H9 (cell line): Measurements from ENCODE around the gene KRTAP4-8. TPM values are rescaled to one million over a fixed set of nuclear protein-coding genes. Genes with fewer than 3 reads are reported as not detected.
"Not testable (repeated sequence)": the region's sequence is repeated elsewhere in the genome, so short reads cannot be mapped to it uniquely, and the experiment has no call there.

ENCODE experiments used
- DNase-seq: peaks from one replicate; pipeline ENCODE4 v3.0.0-alpha.2; 2017
- H2AFZ ChIP-seq: one replicate; pipeline ENCODE4 v1.6.1; 2013; ENCODE audit warnings: mild to moderate bottlenecking, low read length, control low read depth, moderate library complexity
- H2AK5ac ChIP-seq: 2 replicates; pipeline ENCODE4 v1.6.1; 2013; ENCODE audit warnings: low read length, control low read depth, mixed read lengths; ENCODE audit not compliant: insufficient read length
- H2BK120ac ChIP-seq: one replicate; pipeline ENCODE4 v1.6.1; 2013; ENCODE audit warnings: low read depth, mild to moderate bottlenecking, low read length, control low read depth, inconsistent platforms; ENCODE audit not compliant: poor library complexity, severe bottlenecking
- H2BK12ac ChIP-seq: 2 replicates; pipeline ENCODE4 v1.6.1; 2013; ENCODE audit warnings: low read length, control low read depth, mixed read lengths, low read depth; ENCODE audit not compliant: insufficient read length
- H2BK15ac ChIP-seq: 2 replicates; pipeline ENCODE4 v1.6.1; 2013; ENCODE audit warnings: low read depth, low read length, control low read depth
- H2BK20ac ChIP-seq: one replicate; pipeline ENCODE4 v1.6.1; 2013; ENCODE audit warnings: low read depth, mild to moderate bottlenecking, low read length, control low read depth, inconsistent platforms; ENCODE audit not compliant: poor library complexity, severe bottlenecking
- H2BK5ac ChIP-seq: 2 replicates; pipeline ENCODE4 v1.6.1; 2013; ENCODE audit warnings: low read length, control low read depth, mixed read lengths; ENCODE audit not compliant: insufficient read length
- H3K14ac ChIP-seq: 2 replicates; pipeline ENCODE4 v1.6.1; 2013; ENCODE audit warnings: low read length, control low read depth; ENCODE audit not compliant: insufficient read depth
- H3K18ac ChIP-seq: 2 replicates; pipeline ENCODE4 v1.6.1; 2013; ENCODE audit warnings: low read depth, mild to moderate bottlenecking, mixed read lengths, low read length, control low read depth; ENCODE audit not compliant: insufficient read length
- H3K23ac ChIP-seq: 2 replicates; pipeline ENCODE4 v1.6.1; 2013; ENCODE audit warnings: low read length, control low read depth, mixed read lengths, low read depth; ENCODE audit not compliant: insufficient read length
- H3K23me2 ChIP-seq: 2 replicates; pipeline ENCODE4 v1.6.1; 2013; ENCODE audit warnings: low read depth, mild to moderate bottlenecking, mixed read lengths, low read length, control low read depth; ENCODE audit not compliant: insufficient read length, poor library complexity, severe bottlenecking
- H3K27ac ChIP-seq: 2 replicates; pipeline ENCODE4 v1.5.1; 2013; ENCODE audit warnings: low read length, control low read depth, mixed read lengths, low read depth; ENCODE audit not compliant: insufficient read length
- H3K27me3 ChIP-seq: 2 replicates; pipeline ENCODE4 v1.6.1; 2013; ENCODE audit warnings: low read length, control low read depth, inconsistent platforms; ENCODE audit not compliant: insufficient read depth
- H3K4ac ChIP-seq: 2 replicates; pipeline ENCODE4 v1.6.1; 2013; ENCODE audit warnings: low read depth, mild to moderate bottlenecking, control low read depth, inconsistent platforms, low read length, moderate library complexity
- H3K4me1 ChIP-seq: 2 replicates; pipeline ENCODE4 v1.6.1; 2013; ENCODE audit warnings: low read length, control low read depth, inconsistent platforms; ENCODE audit not compliant: insufficient read depth
- H3K4me2 ChIP-seq: 2 replicates; pipeline ENCODE4 v1.6.1; 2013; ENCODE audit warnings: low read length, control low read depth, mixed read lengths; ENCODE audit not compliant: insufficient read length, insufficient read depth
- H3K56ac ChIP-seq: 2 replicates; pipeline ENCODE4 v1.6.1; 2013; ENCODE audit warnings: low read depth, mild to moderate bottlenecking, mixed read lengths, low read length, control low read depth; ENCODE audit not compliant: insufficient read length
- H3K79me1 ChIP-seq: 2 replicates; pipeline ENCODE4 v1.6.1; 2013; ENCODE audit warnings: low read depth, mild to moderate bottlenecking, moderate library complexity, low read length, control low read depth, inconsistent platforms; ENCODE audit not compliant: insufficient read depth, poor library complexity, severe bottlenecking
- H3K79me2 ChIP-seq: 2 replicates; pipeline ENCODE4 v1.6.1; 2013; ENCODE audit warnings: low read length, control low read depth, inconsistent platforms; ENCODE audit not compliant: insufficient read depth
- H3K9ac ChIP-seq: 2 replicates; pipeline ENCODE4 v1.6.1; 2013; ENCODE audit warnings: low read length, control low read depth, mixed read lengths; ENCODE audit not compliant: insufficient read length; ENCODE audit errors: extremely low read depth
- H3K9me3 ChIP-seq: one replicate; pipeline ENCODE4 v1.6.1; 2013; ENCODE audit warnings: low read depth, low read length, inconsistent platforms; ENCODE audit not compliant: control insufficient read depth
- H3T11ph ChIP-seq: one replicate; pipeline ENCODE4 v1.6.1; 2013; ENCODE audit warnings: mild to moderate bottlenecking, low read length, control low read depth, inconsistent platforms
- H4K20me1 ChIP-seq: one replicate; pipeline ENCODE4 v1.6.1; 2013; ENCODE audit not compliant: control insufficient read depth, insufficient read length, insufficient read depth
- H4K5ac ChIP-seq: 2 replicates; pipeline ENCODE4 v1.6.1; 2013; ENCODE audit warnings: low read depth, mild to moderate bottlenecking, mixed read lengths, low read length, control low read depth; ENCODE audit not compliant: insufficient read length
- H4K8ac ChIP-seq: replicated peaks from 2 replicates; pipeline ENCODE4 v1.6.1; 2013; ENCODE audit warnings: low read length, control low read depth, mixed read lengths, low read depth; ENCODE audit not compliant: insufficient read length
- H4K91ac ChIP-seq: 2 replicates; pipeline ENCODE4 v1.6.1; 2013; ENCODE audit warnings: low read depth, mild to moderate bottlenecking, moderate library complexity, mixed read lengths, low read length, control low read depth; ENCODE audit not compliant: insufficient read length
- H3K27ac Mint-ChIP-seq, 3 experiments: 2 replicates in 2 of 3; 3 replicates in 1 of 3; pipeline ENCODE4 v1.8.0; 2020 to 2021; ENCODE audit warnings: mixed read lengths in 3 of 3, mild to moderate bottlenecking in 1 of 3, moderate library complexity in 1 of 3
- H3K27me3 Mint-ChIP-seq: 2 replicates; pipeline ENCODE4 v1.8.0; 2021; ENCODE audit warnings: low read depth, mild to moderate bottlenecking, moderate library complexity, mixed read lengths
- H3K36me3 Mint-ChIP-seq, 3 experiments: 2 replicates in 2 of 3; 3 replicates in 1 of 3; pipeline ENCODE4 v1.8.0; 2020 to 2021; ENCODE audit warnings: low read depth in 3 of 3, mixed read lengths in 3 of 3; ENCODE audit not compliant: insufficient read depth in 1 of 3
- H3K4me1 Mint-ChIP-seq, 2 experiments: 2 replicates each; pipeline ENCODE4 v1.8.0; 2020; ENCODE audit warnings: mixed read lengths in 2 of 2
- H3K4me3 Mint-ChIP-seq, 2 experiments: 2 replicates in 1 of 2; 3 replicates in 1 of 2; pipeline ENCODE4 v1.8.0; 2020 to 2021; ENCODE audit warnings: mild to moderate bottlenecking in 2 of 2, mixed read lengths in 2 of 2, moderate library complexity in 1 of 2
- H3K9me3 Mint-ChIP-seq, 2 experiments: 2 replicates in 1 of 2; 3 replicates in 1 of 2; pipeline ENCODE4 v1.8.0; 2020; ENCODE audit warnings: mild to moderate bottlenecking in 2 of 2, mixed read lengths in 2 of 2, moderate library complexity in 1 of 2
- WGBS: extraction: QIAGEN DNeasy Blood & Tissue Kit; methylation state at CpG from one replicate; pipeline ENCODE4 v1.1.7; 2013; ENCODE audit warnings: missing lambda C conversion rate, low lambda C conversion rate, mixed read lengths; ENCODE audit not compliant: insufficient read length; ENCODE audit errors: extremely low coverage; 5-methylcytosine and 5-hydroxymethylcytosine counted together
- total RNA-seq: library from RNA; stranded (reverse); gene quantifications from 2 replicates; pipeline ENCODE4 v1.2.1, GENCODE V29; 2021
- TF ChIP-seq, protein P1 (sequence below): fragments of 200-600 bp; sonication (generic); conservative IDR thresholded peaks from 3 replicates; pipeline ENCODE4 v1.8.0; 2021; ENCODE audit warnings: antibody characterized with exemption, mild to moderate bottlenecking

Gene KRTAP4-8
- total RNA-seq, 1 experiment from 2014 or later = not detected

DNA sequence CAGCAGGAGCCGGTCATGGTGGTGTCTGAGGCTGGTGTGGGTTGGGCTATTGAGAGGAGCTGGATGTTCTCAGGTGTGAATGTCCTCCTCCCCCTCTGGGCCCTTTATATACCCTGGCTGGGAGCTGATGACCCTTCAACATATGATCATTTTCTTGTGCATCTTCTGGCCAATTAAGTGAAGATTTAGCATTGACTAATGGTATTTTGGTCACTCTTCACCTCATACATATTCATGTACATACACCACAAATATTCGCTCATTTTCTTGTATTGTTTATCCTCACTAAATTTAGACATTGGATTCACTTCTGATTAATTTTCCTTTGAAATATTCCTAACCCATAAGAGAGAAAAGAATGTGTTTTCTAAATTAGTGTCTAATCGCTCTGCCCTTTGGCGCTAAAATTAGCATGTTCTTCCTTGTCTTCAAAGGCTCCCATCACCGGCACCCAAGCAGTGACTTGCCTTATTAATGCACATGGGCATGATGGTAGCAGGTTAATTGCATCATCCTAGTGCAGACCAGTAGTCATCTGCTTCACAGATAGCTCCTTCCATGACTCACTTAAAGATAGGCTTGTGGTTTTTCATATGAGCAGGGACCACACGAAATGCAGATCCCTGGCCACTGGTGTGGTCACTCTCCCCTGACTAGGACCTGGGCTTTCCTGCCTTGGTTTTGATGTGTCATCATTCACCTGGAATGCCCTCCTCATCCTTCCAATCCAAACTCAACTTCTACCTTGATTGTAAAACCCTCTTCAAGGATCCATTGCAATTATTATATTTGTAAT, 31.9 kb downstream of the KRTAP4-8 start, which contains the start of gene KRTAP2-4:
TSS of gene KRTAP2-4 (minus strand) at position 51 of the 796 bp plus-strand sequence. CDS start at position 17, 34 bp downstream.
- no peak within 1 kb of the TSS for H3K4me2 ChIP-seq
- no peak within 1 kb of the TSS for H2AK5ac ChIP-seq

DNA sequence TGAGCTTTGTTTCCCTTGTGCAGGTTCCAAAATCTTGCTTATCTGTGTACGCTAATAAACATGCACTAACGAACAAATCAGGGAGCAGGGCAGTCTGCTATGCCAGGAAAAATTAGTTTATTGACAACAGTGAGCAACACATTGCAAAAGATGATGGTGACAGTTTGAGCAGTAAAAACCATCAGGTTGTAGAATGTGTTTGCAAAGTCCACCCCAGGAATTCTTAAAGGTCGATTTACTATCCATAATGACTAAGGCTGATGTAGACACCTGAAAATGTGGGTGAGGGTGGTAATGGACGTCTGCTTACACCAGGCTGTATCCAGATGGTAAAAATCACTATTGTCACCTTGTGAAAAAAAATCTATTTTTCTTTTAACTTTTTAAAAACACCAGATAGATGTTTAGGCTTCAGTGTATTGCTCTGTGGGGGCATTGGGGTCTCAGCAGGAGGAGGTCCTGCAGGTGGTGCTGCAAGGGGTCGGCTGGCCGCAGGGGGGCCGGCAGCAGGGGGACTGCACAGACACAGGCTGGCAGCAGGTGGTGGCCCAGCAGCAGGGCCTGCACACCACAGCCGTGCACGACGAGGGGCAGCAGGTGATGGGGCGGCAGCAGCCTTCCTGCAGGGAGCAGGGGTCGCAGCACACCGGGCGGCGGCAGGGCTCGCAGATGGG, 32.8 kb downstream of the KRTAP4-8 start:
- not testable (repeated sequence) for H2BK12ac ChIP-seq, H3K4ac ChIP-seq, H3K56ac ChIP-seq, H3K23ac ChIP-seq, H4K91ac ChIP-seq, H3K18ac ChIP-seq, H3K4me1 ChIP-seq, H2BK120ac ChIP-seq, H3K9ac ChIP-seq, H2BK15ac ChIP-seq, H3K4me2 ChIP-seq, H2BK20ac ChIP-seq, H4K20me1 ChIP-seq, H3K79me1 ChIP-seq, H4K8ac ChIP-seq, H3K9me3 Mint-ChIP-seq, H3K27me3 Mint-ChIP-seq, H3K27me3 ChIP-seq, H3K4me1 Mint-ChIP-seq, H3T11ph ChIP-seq, H3K14ac ChIP-seq, H3K36me3 Mint-ChIP-seq, H2AFZ ChIP-seq, H4K5ac ChIP-seq, H2BK5ac ChIP-seq, H3K4me3 Mint-ChIP-seq, DNase-seq, H3K27ac Mint-ChIP-seq, H3K79me2 ChIP-seq, H2AK5ac ChIP-seq, H3K9me3 ChIP-seq, H3K27ac ChIP-seq, H3K23me2 ChIP-seq
- WGBS = no CpG with 5 or more reads among the region's 16 CpGs

More for the DNA sequence above, 31.9 kb downstream of the KRTAP4-8 start, which contains the start of gene KRTAP2-4:
- Histone ChIP-seq H2BK20ac (no peak within 1 kb of the TSS), H3K56ac (no peak within 1 kb of the TSS), H3K27me3 (no peaks in the 10 kb centered on the region), H4K20me1 (no peaks in the 10 kb centered on the region), H2BK15ac (no peak within 1 kb of the TSS), H3K79me1 (no peaks in the 10 kb centered on the region), H4K5ac (no peak within 1 kb of the TSS), H3K23ac (no peak within 1 kb of the TSS), H3K18ac (no peak within 1 kb of the TSS), H3K23me2 (no peaks in the 10 kb centered on the region), H2BK5ac (no peak within 1 kb of the TSS), H3K4ac (no peak within 1 kb of the TSS), H3K9ac (no peak within 1 kb of the TSS), H3K4me1 (no peaks in the 10 kb centered on the region), H3K9me3 (no peaks in the 10 kb centered on the region), H3T11ph (no peak within 1 kb of the TSS), H2AFZ (no peak within 1 kb of the TSS), H4K91ac (no peak within 1 kb of the TSS), H3K14ac (no peak within 1 kb of the TSS), H2BK12ac (no peak within 1 kb of the TSS), H3K79me2 (no peaks in the 10 kb centered on the region), H3K27ac (no peak within 1 kb of the TSS), H4K8ac (no peak within 1 kb of the TSS), H2BK120ac (no peak within 1 kb of the TSS)
- no peak for DNase-seq
- Mint-ChIP-seq H3K36me3 (no peaks in the 10 kb centered on the region), H3K27me3 (no peaks in the 10 kb centered on the region), H3K27ac (no peak within 1 kb of the TSS), H3K4me1 (0 out of 4 replicates have a peak, but pooled peaks cover 0 to 5% of the 10 kb centered on the region in 2 experiments), H3K4me3 (no peak within 1 kb of the TSS), H3K9me3 (no peaks in the 10 kb centered on the region)
- TF ChIP-seq, protein P1, sequence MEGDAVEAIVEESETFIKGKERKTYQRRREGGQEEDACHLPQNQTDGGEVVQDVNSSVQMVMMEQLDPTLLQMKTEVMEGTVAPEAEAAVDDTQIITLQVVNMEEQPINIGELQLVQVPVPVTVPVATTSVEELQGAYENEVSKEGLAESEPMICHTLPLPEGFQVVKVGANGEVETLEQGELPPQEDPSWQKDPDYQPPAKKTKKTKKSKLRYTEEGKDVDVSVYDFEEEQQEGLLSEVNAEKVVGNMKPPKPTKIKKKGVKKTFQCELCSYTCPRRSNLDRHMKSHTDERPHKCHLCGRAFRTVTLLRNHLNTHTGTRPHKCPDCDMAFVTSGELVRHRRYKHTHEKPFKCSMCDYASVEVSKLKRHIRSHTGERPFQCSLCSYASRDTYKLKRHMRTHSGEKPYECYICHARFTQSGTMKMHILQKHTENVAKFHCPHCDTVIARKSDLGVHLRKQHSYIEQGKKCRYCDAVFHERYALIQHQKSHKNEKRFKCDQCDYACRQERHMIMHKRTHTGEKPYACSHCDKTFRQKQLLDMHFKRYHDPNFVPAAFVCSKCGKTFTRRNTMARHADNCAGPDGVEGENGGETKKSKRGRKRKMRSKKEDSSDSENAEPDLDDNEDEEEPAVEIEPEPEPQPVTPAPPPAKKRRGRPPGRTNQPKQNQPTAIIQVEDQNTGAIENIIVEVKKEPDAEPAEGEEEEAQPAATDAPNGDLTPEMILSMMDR = no peak
- WGBS = no CpG with 5 or more reads among the region's 6 CpGs
